Right lobe of liver (tissue), 4 donors: ENCODE measurements around the gene LGI2.

Source experiments
- CTCF ChIP-seq, 4 donors: fragments of 200-600 bp in 3 of 4; fragments of 450-650 bp in 1 of 4; IDR thresholded peaks; one replicate each; pipeline versions ENCODE4 v1.5.1 to v1.8.0; 2016 to 2022; ENCODE audit warnings: antibody characterized with exemption in 4 of 4, mild to moderate bottlenecking in 2 of 4
- POLR2A ChIP-seq: fragments of 450-650 bp; IDR thresholded peaks from one replicate; pipeline ENCODE4 v1.6.1; 2017; ENCODE audit warnings: antibody characterized with exemption, mild to moderate bottlenecking
- donor health status: DM: no; HTN: no; CAD: no.
- donor health status: DM: no; HTN: no; CAD: no.
- donor health status: DM: no; HTN: yes; CAD: no.

- TF ChIP-seq CTCF (IDR thresholded peaks at IDR 0.05) (no peak), POLR2A (no peak)
Observed at GRCh38 chr4:24980740-24981139, 50.0 kb downstream of the LGI2 start.
